ENCODE data around the gene C11orf97. TPM values are rescaled to one million over a fixed set of nuclear protein-coding genes. Genes with fewer than 3 reads are reported as not detected.

C11orf97 gene
- total RNA-seq, 1 donor from 2014 or later: not detected

DNA sequence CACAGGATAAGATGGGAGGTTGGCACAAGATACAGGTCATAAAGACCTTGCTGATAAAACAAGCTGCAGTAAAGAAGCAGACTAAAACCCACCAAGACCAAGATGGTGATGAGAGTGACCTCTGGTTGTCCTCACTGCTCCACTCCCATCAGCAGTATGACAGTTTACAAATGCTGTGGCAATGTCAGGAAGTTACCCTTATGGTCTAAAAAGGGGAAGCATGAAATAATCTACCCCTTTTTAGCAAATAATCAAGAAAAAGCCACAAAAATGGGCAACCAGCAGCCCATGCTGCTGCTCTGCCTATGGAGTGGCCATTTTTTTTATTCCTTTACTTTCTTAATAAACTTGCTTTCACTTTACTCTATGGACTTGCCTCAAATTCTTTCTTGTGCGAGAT lies 46.2 kb downstream of the C11orf97 start:
- no peak overlapping the region for H3K9ac ChIP-seq (ENCODE audit: low read length)

DNA sequence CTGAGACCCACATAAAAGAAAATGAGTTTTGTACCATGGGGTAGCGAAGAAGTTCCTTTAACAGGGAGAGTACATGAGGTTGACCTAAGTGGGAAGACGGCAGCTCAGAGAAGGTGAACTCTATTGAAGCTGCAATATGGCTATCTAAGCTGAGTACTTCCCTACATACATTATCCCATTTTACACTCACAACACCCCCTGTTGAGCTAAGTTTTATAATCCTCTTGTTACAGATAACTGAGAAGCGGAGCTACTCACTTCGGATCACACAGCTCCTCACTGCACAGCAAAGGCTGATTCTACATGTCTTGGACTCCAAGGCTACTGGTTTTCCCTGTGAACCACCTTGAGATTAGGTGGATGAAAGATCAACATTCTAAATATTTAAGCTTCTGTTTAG lies 46.7 kb downstream of the C11orf97 start:
- Histone ChIP-seq H3K9ac (ENCODE audit: low read length) (no peak overlapping the region), H3K4me1 (ENCODE audit: insufficient read depth, low read length) (peaks cover 20% of the 10 kb centered on the region), H3K9me3 (ENCODE audit: insufficient read depth, low read depth, low read length) (no peaks in the 10 kb centered on the region), H3K4me3 (ENCODE audit: insufficient read depth, low read depth, low read length) (no peak overlapping the region), H2AFZ (ENCODE audit: low read depth, low read length) (no peak overlapping the region), H4K20me1 (ENCODE audit: insufficient read depth, low read length) (no peaks in the 10 kb centered on the region), H3K27ac (ENCODE audit: low read depth, low read length) (no peak overlapping the region), H3K36me3 (ENCODE audit: insufficient read depth, low read length) (no peaks in the 10 kb centered on the region), H3K4me2 (ENCODE audit: low read length) (no peak overlapping the region), H3K79me2 (ENCODE audit: insufficient read depth, low read length) (no peaks in the 10 kb centered on the region), H3K27me3 (ENCODE audit: insufficient read depth, low read length) (no peaks in the 10 kb centered on the region)
- Mint-ChIP-seq H3K9me3 (ENCODE audit: unreplicated experiment) (no peaks in the 10 kb centered on the region), H3K27ac (ENCODE audit: unreplicated experiment) (no peak overlapping the region), H3K36me3 (ENCODE audit: low read depth, unreplicated experiment) (no peaks in the 10 kb centered on the region), H3K4me3 (ENCODE audit: unreplicated experiment) (no peak overlapping the region), H3K4me1 (ENCODE audit: low read depth, unreplicated experiment) (peaks cover 30% of the 10 kb centered on the region), H3K27me3 (ENCODE audit: low read depth, unreplicated experiment) (peaks cover 2% of the 10 kb centered on the region)
- DNase-seq (ENCODE audit: low read depth) (no peak), FAIRE-seq (no peak)
- TF ChIP-seq, protein P1, sequence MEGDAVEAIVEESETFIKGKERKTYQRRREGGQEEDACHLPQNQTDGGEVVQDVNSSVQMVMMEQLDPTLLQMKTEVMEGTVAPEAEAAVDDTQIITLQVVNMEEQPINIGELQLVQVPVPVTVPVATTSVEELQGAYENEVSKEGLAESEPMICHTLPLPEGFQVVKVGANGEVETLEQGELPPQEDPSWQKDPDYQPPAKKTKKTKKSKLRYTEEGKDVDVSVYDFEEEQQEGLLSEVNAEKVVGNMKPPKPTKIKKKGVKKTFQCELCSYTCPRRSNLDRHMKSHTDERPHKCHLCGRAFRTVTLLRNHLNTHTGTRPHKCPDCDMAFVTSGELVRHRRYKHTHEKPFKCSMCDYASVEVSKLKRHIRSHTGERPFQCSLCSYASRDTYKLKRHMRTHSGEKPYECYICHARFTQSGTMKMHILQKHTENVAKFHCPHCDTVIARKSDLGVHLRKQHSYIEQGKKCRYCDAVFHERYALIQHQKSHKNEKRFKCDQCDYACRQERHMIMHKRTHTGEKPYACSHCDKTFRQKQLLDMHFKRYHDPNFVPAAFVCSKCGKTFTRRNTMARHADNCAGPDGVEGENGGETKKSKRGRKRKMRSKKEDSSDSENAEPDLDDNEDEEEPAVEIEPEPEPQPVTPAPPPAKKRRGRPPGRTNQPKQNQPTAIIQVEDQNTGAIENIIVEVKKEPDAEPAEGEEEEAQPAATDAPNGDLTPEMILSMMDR (IDR thresholded peaks at IDR 0.05; ENCODE audit: insufficient read depth, low read depth, low read length): no peak
- no peak for TF ChIP-seq EZH2 (IDR thresholded peaks at IDR 0.05; ENCODE audit: insufficient read depth, low read length)

More for the DNA sequence above, 46.2 kb downstream of the C11orf97 start:
- no peak overlapping the region for H3K27ac Mint-ChIP-seq (ENCODE audit: unreplicated experiment)
- H3K4me1 ChIP-seq (ENCODE audit: insufficient read depth, low read length): peaks cover 15% of the 10 kb centered on the region
- H3K36me3 Mint-ChIP-seq (ENCODE audit: low read depth, unreplicated experiment): no peaks in the 10 kb centered on the region
- no peaks in the 10 kb centered on the region for H3K27me3 ChIP-seq (ENCODE audit: insufficient read depth, low read length)
- H3K36me3 ChIP-seq (ENCODE audit: insufficient read depth, low read length): no peaks in the 10 kb centered on the region
- TF ChIP-seq, protein P1 (IDR thresholded peaks at IDR 0.05; ENCODE audit: insufficient read depth, low read depth, low read length): no peak
- TF ChIP-seq EZH2 (IDR thresholded peaks at IDR 0.05; ENCODE audit: insufficient read depth, low read length): no peak
- FAIRE-seq (no peak), DNase-seq (ENCODE audit: low read depth) (no peak)
- H3K9me3 Mint-ChIP-seq (ENCODE audit: unreplicated experiment): no peaks in the 10 kb centered on the region
- no peaks in the 10 kb centered on the region for H4K20me1 ChIP-seq (ENCODE audit: insufficient read depth, low read length)
- peaks cover 2% of the 10 kb centered on the region for H3K27me3 Mint-ChIP-seq (ENCODE audit: low read depth, unreplicated experiment)
- H3K27ac ChIP-seq (ENCODE audit: low read depth, low read length): no peak overlapping the region
- H3K79me2 ChIP-seq (ENCODE audit: insufficient read depth, low read length): no peaks in the 10 kb centered on the region
- no peaks in the 10 kb centered on the region for H3K9me3 ChIP-seq (ENCODE audit: insufficient read depth, low read depth, low read length)
- H3K4me3 ChIP-seq (ENCODE audit: insufficient read depth, low read depth, low read length): no peak overlapping the region
- H3K4me1 Mint-ChIP-seq (ENCODE audit: low read depth, unreplicated experiment): peaks cover 26% of the 10 kb centered on the region
- H2AFZ ChIP-seq (ENCODE audit: low read depth, low read length): no peak overlapping the region
- no peak overlapping the region for H3K4me3 Mint-ChIP-seq (ENCODE audit: unreplicated experiment)
- H3K4me2 ChIP-seq (ENCODE audit: low read length): no peak overlapping the region

DNA sequence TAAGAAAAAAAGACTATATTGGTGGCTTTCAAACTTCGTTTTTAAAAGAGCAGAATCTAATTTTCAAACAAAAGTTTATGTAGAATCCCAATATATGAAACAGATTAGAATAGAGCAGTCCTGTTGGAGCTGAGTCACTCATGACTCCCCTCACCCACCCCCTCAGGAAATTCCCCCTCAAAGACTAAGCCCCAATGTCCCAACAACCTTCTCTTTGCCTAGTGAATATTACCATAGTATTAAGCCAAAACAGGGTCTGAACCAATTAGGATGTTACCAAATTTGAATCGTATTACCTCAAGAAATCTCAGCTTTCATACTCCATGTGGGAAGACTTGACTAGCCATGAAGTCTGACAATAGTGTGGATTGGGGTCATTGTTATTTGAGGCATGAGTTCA lies 47.1 kb downstream of the C11orf97 start:
- no peak for FAIRE-seq

More for the DNA sequence above, 47.1 kb downstream of the C11orf97 start:
- peaks cover 35% of the 10 kb centered on the region for H3K4me1 Mint-ChIP-seq (ENCODE audit: low read depth, unreplicated experiment)
- no peaks in the 10 kb centered on the region for H3K9me3 Mint-ChIP-seq (ENCODE audit: unreplicated experiment)
- Histone ChIP-seq H3K9ac (ENCODE audit: low read length) (no peak overlapping the region), H3K9me3 (ENCODE audit: insufficient read depth, low read depth, low read length) (no peaks in the 10 kb centered on the region), H3K4me2 (ENCODE audit: low read length) (no peak overlapping the region), H2AFZ (ENCODE audit: low read depth, low read length) (no peak overlapping the region), H3K27me3 (ENCODE audit: insufficient read depth, low read length) (no peaks in the 10 kb centered on the region), H4K20me1 (ENCODE audit: insufficient read depth, low read length) (no peaks in the 10 kb centered on the region), H3K36me3 (ENCODE audit: insufficient read depth, low read length) (no peaks in the 10 kb centered on the region), H3K79me2 (ENCODE audit: insufficient read depth, low read length) (no peaks in the 10 kb centered on the region), H3K4me3 (ENCODE audit: insufficient read depth, low read depth, low read length) (no peak overlapping the region), H3K4me1 (ENCODE audit: insufficient read depth, low read length) (peaks cover 21% of the 10 kb centered on the region), H3K27ac (ENCODE audit: low read depth, low read length) (no peak overlapping the region)
- H3K4me3 Mint-ChIP-seq (ENCODE audit: unreplicated experiment): no peak overlapping the region
- no peak for TF ChIP-seq EZH2 (IDR thresholded peaks at IDR 0.05; ENCODE audit: insufficient read depth, low read length)
- TF ChIP-seq, protein P1 (IDR thresholded peaks at IDR 0.05; ENCODE audit: insufficient read depth, low read depth, low read length): no peak
- H3K27me3 Mint-ChIP-seq (ENCODE audit: low read depth, unreplicated experiment): peaks cover 2% of the 10 kb centered on the region
- no peak overlapping the region for H3K27ac Mint-ChIP-seq (ENCODE audit: unreplicated experiment)
- no peaks in the 10 kb centered on the region for H3K36me3 Mint-ChIP-seq (ENCODE audit: low read depth, unreplicated experiment)
- DNase-seq (ENCODE audit: low read depth): no peak

Data from astrocyte (in vitro differentiated cells and primary cell).